ENCODE data around the gene RPL27A. TPM values are rescaled to one million over a fixed set of nuclear protein-coding genes. Genes with fewer than 3 reads are reported as not detected.
"Not testable (repeated sequence)": the region's sequence is repeated elsewhere in the genome, so short reads cannot be mapped to it uniquely, and the experiment has no call there.

RPL27A gene
- 1,305 and 1,663 TPM in 2 replicates for total RNA-seq (2014; rRNA removed; shearing (Covaris generic))
- polyA plus RNA-seq (2015; cell fraction: cytosol; rRNA removed) = 1,921 and 2,112 TPM in 2 replicates
- 540 and 577 TPM in 2 replicates for polyA plus RNA-seq (2015; cell fraction: nucleus; rRNA removed)

DNA sequence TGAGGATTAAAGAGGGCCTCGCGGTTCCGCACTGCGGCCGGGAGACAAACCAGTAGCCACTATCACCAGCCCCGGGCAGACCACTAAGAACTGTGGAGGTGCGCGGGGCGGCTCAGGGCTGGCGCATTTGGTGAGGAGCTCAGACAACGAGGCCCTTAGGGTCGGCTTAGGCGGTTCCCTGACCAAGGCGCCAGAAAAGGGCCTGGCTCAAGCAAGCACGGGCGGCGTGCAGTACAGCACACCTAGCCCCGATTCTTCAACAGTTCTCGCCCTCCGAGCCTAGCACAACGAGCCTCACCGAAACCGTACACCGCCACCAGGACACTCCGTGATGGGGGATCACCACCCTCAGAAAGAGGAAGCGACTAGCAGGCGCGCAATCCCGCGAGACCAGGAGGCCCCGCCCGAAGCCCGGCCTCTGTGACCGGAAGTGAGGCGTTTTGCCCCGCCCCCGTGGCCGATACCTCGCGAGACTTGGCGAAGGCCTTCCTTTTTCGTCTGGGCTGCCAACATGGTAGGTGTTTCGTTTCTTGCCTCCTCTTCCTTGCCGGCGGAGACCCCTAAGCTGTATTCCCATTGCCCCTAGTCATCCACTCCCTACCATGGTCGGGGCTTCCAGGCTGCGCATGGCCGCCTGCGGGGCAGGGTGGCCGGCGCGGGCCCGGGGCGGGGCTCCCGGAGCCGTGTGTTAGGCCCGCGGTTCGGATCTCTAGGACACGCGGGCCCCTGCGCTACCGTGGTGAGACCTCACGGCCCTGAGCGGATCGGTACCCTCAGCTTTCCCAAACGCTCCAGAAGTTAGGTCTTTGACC is at the start of gene RPL27A, which contains the start of gene TRIM66:
Gene RPL27A, plus strand, starts transcription at position 490 of the 812 bp plus-strand sequence. Its CDS starts 22 bp downstream, at position 512.
Gene TRIM66, minus strand, starts transcription at position 363 of the 812 bp plus-strand sequence. CDS start 10,391 bp downstream, outside the sequence.
- DNase-seq (ENCODE audit: low read depth) = peak; percentile 94

DNA sequence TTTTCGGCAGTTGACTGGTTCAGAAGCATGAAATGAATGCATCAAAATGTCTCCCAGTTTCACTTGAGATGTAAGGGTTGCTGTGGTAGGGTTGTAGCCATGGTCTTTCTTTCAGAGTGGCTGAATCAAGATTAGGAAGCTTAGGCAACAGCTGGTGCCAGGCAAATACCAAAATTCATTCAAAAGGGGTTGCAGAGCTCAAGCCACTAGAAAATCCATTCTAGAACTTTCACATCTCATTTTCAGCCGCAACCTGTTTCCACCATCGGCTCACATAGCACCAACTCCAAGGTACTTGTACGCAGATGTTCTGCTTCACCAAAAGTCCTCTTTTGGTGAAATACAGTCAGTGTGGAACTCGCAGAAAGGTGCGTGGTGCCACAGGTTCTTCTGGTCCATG is 48.1 kb upstream of the RPL27A start:
- DNase-seq (ENCODE audit: low read depth) = no peak

DNA sequence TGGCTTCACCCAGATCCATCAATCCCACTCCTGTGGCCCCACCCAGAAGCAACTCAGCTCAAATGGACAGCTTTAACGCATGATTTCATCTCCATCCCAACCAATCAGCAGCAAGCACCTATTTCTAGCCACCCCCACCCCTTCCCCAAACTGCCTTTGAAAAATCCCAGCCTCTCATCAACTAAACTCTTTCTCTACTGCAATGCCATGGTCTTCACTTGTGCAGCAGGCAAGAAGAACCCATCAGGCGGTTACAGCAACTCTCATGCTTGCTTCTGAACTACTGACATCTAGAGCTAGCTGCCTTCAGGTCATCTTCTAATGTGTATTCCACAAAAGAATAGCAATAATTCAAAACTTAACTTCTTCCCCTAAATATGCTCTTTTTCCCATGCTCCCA is 46.5 kb upstream of the RPL27A start:
- DNase-seq (ENCODE audit: low read depth) = no peak

GRCh38 chr11:8638300-8638699 is 44.3 kb upstream of the RPL27A start:
- peak; percentile 67 for DNase-seq (ENCODE audit: low read depth)

GRCh38 chr11:8639655-8640054 is 42.9 kb upstream of the RPL27A start:
- no peak for DNase-seq (ENCODE audit: low read depth)

DNA sequence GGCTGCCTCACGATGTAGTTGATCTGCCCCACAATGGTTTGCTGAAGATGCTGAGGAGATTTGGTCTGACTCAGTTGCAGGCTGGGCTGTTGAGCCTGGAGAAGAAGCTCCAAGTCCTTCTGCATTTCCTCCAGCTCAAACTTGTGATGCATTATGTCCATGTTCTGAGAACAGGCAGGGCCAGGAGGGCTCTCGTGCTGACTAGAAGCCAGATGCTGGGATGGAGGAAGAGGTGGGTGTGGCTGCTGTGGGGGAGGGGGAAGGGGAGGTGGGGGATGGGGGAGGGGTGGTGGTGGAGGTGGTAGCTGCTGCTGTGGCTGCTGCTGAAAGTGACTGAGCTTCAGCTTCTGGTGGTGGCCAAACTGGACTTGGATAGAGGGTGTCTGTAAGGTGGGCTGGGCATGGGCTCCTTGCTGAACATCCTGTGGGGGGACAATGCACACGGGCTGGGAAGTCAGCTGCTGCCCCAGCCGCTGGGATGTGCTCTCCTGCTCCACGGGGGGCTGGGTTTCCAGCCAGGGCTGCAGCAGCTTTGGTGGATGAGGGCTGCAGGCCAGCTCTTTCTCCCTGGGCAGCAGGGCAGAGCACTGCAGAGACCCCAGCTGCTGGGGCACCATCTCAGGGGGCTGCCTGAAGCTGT is 42.2 kb upstream of the RPL27A start:
- no peak for DNase-seq (ENCODE audit: low read depth)

DNA sequence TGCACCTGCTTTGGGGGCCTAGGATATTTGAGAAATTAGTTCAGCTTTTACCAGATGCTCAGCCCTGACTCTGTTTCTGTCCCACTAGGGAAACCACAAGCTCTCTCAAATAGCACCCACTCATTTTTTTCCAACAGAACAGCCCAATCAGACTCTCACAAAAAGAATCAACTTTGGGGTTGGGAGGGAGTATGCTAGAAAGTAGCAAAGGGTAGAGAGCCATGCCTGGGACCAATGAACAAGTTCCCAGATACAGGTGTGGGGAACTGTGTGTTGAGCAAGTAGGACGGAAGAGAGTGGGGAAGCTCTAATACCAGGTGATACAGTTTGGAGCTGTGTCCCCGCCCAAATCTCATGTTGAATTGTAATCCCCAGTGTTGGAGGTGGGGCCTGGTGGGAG is 41.3 kb upstream of the RPL27A start:
- DNase-seq (ENCODE audit: low read depth) = no peak

- DNase-seq (ENCODE audit: low read depth) = no peak
Measured at GRCh38 chr11:8642196-8642841, 40.3 kb upstream of the RPL27A start.

GRCh38 chr11:8646873-8647272 is 35.7 kb upstream of the RPL27A start:
- no peak for DNase-seq (ENCODE audit: low read depth)

- peak; percentile 82 for DNase-seq (ENCODE audit: low read depth)
Measured at GRCh38 chr11:8649361-8649760, 33.2 kb upstream of the RPL27A start.

DNA sequence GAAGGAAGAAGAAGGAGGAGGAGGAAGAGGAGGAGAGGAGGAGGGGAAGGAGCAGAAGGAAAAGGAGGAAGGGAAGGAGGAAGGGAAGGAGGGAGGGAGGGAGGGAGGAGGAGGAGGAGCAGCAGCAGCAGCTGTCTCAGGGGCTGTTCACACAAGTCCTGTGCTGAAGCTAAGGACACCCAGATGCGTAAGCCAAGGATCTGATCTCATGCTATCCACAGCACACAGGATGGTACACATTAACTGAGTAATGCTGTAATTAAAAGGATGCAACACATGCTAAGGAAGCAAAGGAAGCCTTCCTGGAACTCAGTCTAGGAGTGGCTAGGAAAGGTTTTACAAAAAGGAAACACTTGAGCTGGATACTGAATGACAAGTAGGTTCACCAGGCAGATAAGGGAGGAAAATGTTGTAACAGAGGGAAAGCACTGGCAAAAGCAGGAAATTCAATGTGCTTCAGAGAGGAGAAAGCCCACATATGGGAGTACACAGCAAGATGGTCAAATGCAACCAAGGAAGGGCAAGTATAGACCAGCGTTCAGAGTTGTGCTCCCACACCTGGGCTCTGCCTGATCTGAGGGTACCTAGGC is 32.1 kb upstream of the RPL27A start:
- peak; percentile 21 for DNase-seq (ENCODE audit: low read depth)

GRCh38 chr11:8652140-8652539 is 30.5 kb upstream of the RPL27A start:
- peak; percentile 92 for DNase-seq (ENCODE audit: low read depth)

DNA sequence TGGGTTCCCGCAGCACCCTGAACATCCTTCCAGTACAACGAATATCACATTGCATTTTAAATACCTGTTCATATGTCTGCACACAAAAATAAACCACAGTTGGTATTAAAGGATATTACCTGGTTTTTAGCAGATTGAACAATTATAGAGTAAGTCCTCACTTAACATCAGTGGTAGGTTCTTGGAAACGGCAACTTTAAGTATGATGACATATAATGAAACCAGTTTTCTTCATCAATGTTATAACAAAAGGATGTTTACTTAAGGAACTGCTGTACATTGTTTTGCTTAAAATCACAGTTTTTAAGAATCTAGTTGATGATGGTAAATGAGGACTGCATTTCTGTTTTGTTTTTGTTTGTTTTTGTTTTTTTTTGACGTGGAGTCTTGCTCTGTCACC is 28.1 kb upstream of the RPL27A start:
- no peak for DNase-seq (ENCODE audit: low read depth)

GRCh38 chr11:8656291-8656690 is 26.3 kb upstream of the RPL27A start:
- no peak for DNase-seq (ENCODE audit: low read depth)

DNA sequence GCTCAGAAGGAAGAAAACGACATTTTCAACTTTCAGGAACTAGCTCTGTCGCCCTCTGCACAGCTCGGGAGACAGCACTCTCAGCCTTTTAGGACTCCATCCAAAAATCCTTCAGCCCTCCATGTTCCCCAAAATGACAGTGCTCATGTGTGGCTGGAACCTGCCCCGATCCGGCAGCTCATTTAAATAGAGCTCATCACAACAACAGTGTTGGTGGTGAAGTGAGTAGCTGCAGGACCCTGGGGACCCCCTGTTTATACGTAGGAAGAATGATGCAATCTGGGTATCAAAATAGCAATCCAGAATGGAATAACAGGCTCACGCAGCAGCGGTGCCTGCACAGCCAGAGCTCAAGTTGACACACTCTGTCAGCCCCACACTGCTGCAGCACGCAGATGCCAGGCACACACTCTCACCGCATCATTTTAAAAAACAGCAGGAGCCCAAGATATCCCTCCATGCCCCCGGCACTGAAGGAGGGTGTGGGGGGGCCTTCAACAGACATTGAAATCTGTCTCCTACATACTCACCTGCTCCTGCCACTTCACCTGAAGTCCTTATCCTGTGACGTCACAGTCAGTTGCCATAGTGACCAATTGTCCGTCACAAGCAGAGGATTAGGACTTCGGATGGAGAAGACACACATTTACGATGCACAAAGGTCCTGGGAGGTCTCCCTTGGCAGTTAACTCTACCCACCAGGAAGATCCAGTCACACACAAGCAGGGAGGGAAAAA is 24.1 kb upstream of the RPL27A start:
- no peak for DNase-seq (ENCODE audit: low read depth)

DNA sequence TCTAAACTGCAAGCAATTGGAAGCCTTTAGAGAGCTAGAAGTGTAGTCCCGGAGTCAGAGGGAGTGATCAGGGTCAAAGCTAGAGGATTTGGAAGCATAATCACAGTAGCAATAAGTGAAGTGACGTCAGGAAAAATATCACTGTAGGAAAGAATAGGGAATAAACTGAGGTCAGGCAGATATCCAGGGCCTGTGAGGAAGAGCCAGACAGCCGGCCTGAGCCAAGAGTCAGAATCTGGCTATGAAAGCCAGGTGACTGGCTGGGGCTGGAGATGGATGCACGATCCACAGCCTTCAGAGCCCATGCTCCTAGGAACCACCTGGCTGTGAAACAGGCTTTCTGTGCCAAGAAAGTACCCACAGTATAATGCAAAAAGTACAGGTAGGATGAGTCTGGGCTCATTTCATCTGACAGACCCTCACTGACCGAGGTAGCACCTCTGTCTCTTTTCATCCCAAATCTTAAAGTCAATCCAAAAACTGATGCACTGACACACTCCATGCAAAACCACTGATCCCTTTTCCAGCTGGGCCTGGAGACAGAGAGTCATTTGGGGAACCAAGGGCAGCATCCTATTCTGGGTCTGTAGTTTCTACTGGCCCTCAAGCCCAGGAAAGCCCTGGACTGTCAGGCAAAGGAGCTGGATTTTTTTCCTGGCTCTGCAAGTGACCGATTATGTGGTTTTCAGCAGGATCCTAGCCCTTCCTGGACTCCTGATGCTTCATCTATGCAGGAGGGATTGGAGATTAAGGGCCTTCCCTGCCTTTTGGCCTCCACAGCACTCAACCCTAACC is 21.4 kb upstream of the RPL27A start:
- no peak for DNase-seq (ENCODE audit: low read depth)

GRCh38 chr11:8665222-8665621 is 17.4 kb upstream of the RPL27A start:
- no peak for DNase-seq (ENCODE audit: low read depth)

DNA sequence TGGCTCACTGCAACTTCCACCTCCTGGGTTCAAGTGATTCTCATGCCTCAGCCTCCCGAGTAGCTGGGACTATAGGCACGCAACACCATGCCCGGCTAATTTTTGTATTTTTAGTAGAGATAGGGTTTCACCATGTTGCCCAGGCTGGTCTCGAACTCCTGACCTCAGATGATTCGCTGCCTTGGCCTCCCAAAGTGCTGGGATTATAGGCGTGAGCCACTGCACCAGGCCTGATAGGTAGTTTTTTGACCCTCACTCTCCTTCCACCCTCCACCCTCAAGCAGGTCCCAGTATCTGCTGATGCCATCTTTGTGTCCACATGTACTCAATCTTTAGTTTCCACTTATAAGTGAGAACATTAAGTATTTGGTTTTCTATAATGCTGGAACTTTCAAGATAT is 12.5 kb upstream of the RPL27A start:
- DNase-seq (ENCODE audit: low read depth) = not testable (repeated sequence)

DNA sequence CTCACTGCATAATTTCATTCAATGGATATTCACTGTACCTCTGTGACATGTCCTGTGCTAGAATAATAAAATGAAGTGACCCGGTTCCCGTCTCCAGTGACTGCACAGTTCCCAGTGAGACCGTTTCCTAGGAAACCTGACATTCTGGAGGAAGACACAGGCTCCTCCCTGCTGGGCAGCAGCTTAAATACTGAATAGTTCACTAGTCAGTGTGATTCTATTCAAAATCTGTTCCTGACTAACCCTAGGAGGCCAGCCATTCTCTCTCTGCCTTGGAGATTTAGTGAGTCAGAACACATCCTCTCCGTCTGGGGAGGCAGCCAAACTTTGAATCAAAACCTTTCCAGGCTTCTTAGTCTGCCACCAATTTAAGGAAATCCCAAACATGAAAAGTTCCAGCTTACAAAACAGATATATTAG is 11.4 kb upstream of the RPL27A start:
- DNase-seq (ENCODE audit: low read depth) = peak; percentile 97

GRCh38 chr11:8671651-8672062 is 10.9 kb upstream of the RPL27A start:
- DNase-seq (ENCODE audit: low read depth) = no peak

Data from HT1080 (cell line).